ENCODE measurements around the gene CD44.

Gene CD44

DNA sequence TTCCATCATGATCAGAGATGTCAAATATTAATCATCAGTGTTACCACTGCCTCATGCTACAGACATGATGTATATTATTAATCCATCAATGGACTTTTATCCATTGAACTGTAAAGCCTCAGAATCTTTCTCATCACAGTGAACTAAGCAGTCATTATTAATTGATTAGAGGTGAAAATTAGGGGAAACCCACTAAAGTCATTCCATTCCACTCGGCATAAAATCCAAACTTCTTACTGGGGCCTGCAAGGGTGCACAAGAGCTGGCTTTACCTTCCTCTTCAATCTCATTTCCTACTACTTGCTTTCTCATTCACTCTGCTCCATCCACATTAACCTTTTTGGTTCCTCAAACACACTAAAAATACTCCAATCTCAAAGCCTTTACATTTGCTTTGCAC, 7.9 kb upstream of the CD44 start:
- TF ChIP-seq CTCF (IDR thresholded peaks at IDR 0.05; ENCODE audit: low read depth, low read length, missing control alignments) = no peak
- no peak overlapping the region for H3K4me3 ChIP-seq (ENCODE audit: low read depth, low read length)
- DNase-seq (ENCODE audit: low read depth) = no peak

- H3K4me3 ChIP-seq (ENCODE audit: low read depth, low read length) = no peak overlapping the region
Observed at GRCh38 chr11:35131886-35132285, 7.1 kb upstream of the CD44 start.

DNA sequence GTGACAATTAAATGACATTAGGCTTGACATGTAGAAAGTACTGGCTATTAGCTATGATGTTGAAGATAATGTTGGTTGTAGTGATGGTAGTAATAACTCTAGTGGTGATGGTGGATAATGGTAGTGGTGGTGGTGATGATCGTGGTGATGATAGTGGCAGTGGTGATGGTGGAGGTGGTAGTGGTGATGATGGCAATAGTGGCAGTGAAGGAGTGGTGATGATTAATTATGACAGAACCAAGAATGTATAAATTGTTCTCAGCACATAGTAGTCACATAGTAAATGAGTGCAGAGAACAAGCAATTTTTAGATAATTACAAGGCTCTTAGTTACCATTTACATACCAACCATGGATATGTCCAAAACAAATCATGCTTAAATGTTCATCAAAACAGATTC, 5.3 kb upstream of the CD44 start:
- no peak overlapping the region for H3K4me3 ChIP-seq (ENCODE audit: low read depth, low read length)
- no peak for DNase-seq (ENCODE audit: low read depth)
- TF ChIP-seq CTCF (IDR thresholded peaks at IDR 0.05; ENCODE audit: low read depth, low read length, missing control alignments) = no peak

More at GRCh38 chr11:35131886-35132285, 7.1 kb upstream of the CD44 start:
- no peak for TF ChIP-seq CTCF (IDR thresholded peaks at IDR 0.05; ENCODE audit: low read depth, low read length, missing control alignments)
- no peak for DNase-seq (ENCODE audit: low read depth)

GRCh38 chr11:35134403-35135148, 4.4 kb upstream of the CD44 start:
- TF ChIP-seq CTCF (IDR thresholded peaks at IDR 0.05; ENCODE audit: low read depth, low read length, missing control alignments) = no peak
- no peak for DNase-seq (ENCODE audit: low read depth)
- H3K4me3 ChIP-seq (ENCODE audit: low read depth, low read length) = no peak overlapping the region

- TF ChIP-seq CTCF (IDR thresholded peaks at IDR 0.05; ENCODE audit: low read depth, low read length, missing control alignments) = no peak
- DNase-seq (ENCODE audit: low read depth) = no peak
- H3K4me3 ChIP-seq (ENCODE audit: low read depth, low read length) = no peak overlapping the region
Observed at GRCh38 chr11:35135222-35135621, 3.7 kb upstream of the CD44 start.

DNA sequence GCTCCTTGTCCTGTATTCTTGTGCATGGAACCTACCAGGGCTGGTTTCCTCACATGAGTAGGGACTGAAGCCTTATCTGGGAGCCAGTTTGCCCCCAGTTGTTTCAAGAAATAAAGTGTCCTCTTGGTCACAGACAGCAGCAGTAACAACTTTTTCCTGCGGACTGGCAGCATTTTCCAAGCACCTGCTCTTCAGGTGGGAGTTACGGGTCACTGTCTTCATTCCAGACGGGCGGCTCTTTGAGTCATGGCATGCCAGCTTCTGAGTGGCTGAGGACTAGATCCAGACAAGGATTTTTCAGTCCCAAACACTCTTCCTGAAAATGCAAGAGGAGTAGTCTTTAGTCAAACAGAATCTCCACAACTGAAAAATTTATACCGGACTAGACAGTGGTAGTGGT, 2.7 kb upstream of the CD44 start:
- H3K4me3 ChIP-seq (ENCODE audit: low read depth, low read length) = no peak overlapping the region
- no peak for TF ChIP-seq CTCF (IDR thresholded peaks at IDR 0.05; ENCODE audit: low read depth, low read length, missing control alignments)
- DNase-seq (ENCODE audit: low read depth) = no peak

DNA sequence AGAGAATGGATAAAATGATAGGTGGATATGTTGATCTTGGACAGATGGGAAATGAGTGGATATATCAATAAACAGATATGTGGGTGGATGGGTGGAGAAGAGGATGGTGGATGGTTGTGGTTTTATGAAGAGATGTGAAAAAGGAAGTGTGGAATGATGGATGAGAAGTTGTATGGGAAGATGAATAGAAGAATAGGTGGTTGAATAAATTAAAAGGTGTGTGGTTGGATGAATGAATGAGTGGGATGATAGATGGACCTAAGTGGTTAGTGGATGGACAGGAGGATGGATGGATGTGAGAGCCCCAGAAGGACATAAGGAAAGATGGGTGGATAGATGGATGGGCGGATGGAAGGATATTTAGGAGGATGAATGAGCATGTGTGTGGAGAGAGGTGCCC, 913 bp upstream of the CD44 start:
- TF ChIP-seq CTCF (IDR thresholded peaks at IDR 0.05; ENCODE audit: low read depth, low read length, missing control alignments) = no peak
- H3K4me3 ChIP-seq (ENCODE audit: low read depth, low read length) = peak overlapping the region; percentile 90
- DNase-seq (ENCODE audit: low read depth) = no peak
